Duodenal mucosa (tissue), 2 donors: ENCODE results near the gene ABHD18.
"Not testable (repeated sequence)": the region's sequence is repeated elsewhere in the genome, so short reads cannot be mapped to it uniquely, and the experiment has no call there.

Source experiments
- H3K27ac ChIP-seq: one replicate; pipeline ENCODE4 v1.7.0; 2013; ENCODE audit warnings: low read depth, low read length
- H3K27me3 ChIP-seq, 2 donors: one replicate each; pipeline ENCODE4 v1.7.0; 2013; ENCODE audit warnings: low read length in 2 of 2, control low read depth in 1 of 2; ENCODE audit not compliant: insufficient read depth in 2 of 2, control insufficient read depth in 1 of 2
- H3K36me3 ChIP-seq, 2 donors: one replicate each; pipeline ENCODE4 v1.7.0; 2013; ENCODE audit warnings: low read length in 2 of 2, control low read depth in 1 of 2; ENCODE audit not compliant: insufficient read depth in 2 of 2, control insufficient read depth in 1 of 2
- H3K4me1 ChIP-seq, 2 donors: one replicate each; pipeline ENCODE4 v1.7.0; 2013; ENCODE audit warnings: low read length in 2 of 2, control low read depth in 1 of 2; ENCODE audit not compliant: insufficient read depth in 2 of 2, control insufficient read depth in 1 of 2
- H3K4me3 ChIP-seq, 2 donors: one replicate each; pipeline ENCODE4 v1.7.0; 2013; ENCODE audit warnings: low read length in 2 of 2, low read depth in 1 of 2
- H3K9ac ChIP-seq, 2 donors: one replicate each; pipeline ENCODE4 v1.7.0; 2013; ENCODE audit warnings: low read length in 2 of 2, low read depth in 1 of 2
- H3K9me3 ChIP-seq, 2 donors: one replicate each; pipeline ENCODE4 v1.7.0; 2013; ENCODE audit warnings: low read length in 2 of 2, control low read depth in 1 of 2; ENCODE audit not compliant: control insufficient read depth in 1 of 2

ABHD18 gene

GRCh38 chr4:127985989-127986388 lies 20.8 kb downstream of the ABHD18 start:
- H3K4me3 ChIP-seq, result no peak overlapping the region
- peaks cover 0 to 28% of the 10 kb centered on the region in 2 donors for H3K36me3 ChIP-seq
- no peak overlapping the region for H3K27ac ChIP-seq
- H3K9me3 ChIP-seq, result no peaks in the 10 kb centered on the region
- H3K27me3 ChIP-seq, result no peaks in the 10 kb centered on the region
- H3K9ac ChIP-seq, result no peak overlapping the region
- H3K4me1 ChIP-seq, result no peaks in the 10 kb centered on the region

GRCh38 chr4:127988638-127989037 lies 23.4 kb downstream of the ABHD18 start:
- H3K36me3 ChIP-seq, result peaks cover 4 to 28% of the 10 kb centered on the region in 2 donors
- no peak overlapping the region for H3K9ac ChIP-seq
- no peak overlapping the region for H3K4me3 ChIP-seq
- no peak overlapping the region for H3K27ac ChIP-seq
- no peaks in the 10 kb centered on the region for H3K9me3 ChIP-seq
- peaks cover 0 to 3% of the 10 kb centered on the region in 2 donors for H3K4me1 ChIP-seq
- H3K27me3 ChIP-seq, result no peaks in the 10 kb centered on the region

DNA sequence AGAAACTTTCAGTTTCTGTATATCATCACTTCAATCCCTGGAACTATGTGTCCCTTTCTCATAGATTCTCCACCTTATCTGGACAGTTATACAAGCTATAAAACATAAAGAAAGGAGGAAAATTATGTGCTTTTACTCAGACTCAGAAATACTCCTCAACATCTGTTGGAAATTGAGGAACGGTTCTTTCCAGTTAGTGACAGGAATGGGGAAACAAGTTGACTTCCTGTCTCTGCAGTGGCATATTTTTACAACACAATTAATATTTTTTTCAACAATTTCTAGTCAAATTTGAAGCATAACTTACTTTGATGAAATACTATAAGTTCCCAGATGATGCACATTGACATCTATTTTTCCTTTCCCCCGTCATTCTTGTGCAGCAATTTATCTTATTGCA lies 27.9 kb downstream of the ABHD18 start:
- no peak overlapping the region for H3K4me3 ChIP-seq
- H3K9me3 ChIP-seq, result peaks cover 0 to 8% of the 10 kb centered on the region in 2 donors
- H3K4me1 ChIP-seq, result peaks cover 0 to 3% of the 10 kb centered on the region in 2 donors
- H3K27ac ChIP-seq, result no peak overlapping the region
- peaks cover 4 to 19% of the 10 kb centered on the region in 2 donors for H3K36me3 ChIP-seq
- H3K27me3 ChIP-seq, result no peaks in the 10 kb centered on the region
- H3K9ac ChIP-seq, result no peak overlapping the region

- Histone ChIP-seq H3K27ac (no peak overlapping the region), H3K36me3 (peaks cover 11% of the 10 kb centered on the region in 2 donors), H3K27me3 (no peaks in the 10 kb centered on the region), H3K4me1 (peaks cover 0 to 3% of the 10 kb centered on the region in 2 donors), H3K9me3 (peaks cover 8 to 10% of the 10 kb centered on the region in 2 donors), H3K9ac (no peak overlapping the region), H3K4me3 (no peak overlapping the region)
Observed at GRCh38 chr4:127995776-127996175, 30.6 kb downstream of the ABHD18 start.

DNA sequence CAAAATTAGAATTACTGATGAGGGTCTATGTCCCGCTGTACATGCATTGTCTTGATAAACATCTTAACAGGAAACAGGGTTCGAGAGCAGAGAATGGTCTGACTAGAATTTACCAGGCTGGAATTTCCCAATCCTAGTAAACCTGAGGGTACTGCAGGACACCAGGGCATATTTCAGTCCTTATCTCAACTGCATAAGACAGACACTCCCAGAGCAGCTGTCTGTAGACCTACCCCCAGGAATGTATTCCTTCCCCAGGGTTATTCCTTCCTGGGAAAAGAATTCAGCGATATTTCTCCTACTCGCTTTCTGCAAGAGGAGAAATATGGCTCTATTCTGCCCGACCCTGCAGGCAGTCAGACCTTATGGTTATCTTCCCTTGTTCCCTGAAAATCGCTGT lies 31.3 kb downstream of the ABHD18 start:
- peaks cover 11% of the 10 kb centered on the region in 2 donors for H3K36me3 ChIP-seq

DNA sequence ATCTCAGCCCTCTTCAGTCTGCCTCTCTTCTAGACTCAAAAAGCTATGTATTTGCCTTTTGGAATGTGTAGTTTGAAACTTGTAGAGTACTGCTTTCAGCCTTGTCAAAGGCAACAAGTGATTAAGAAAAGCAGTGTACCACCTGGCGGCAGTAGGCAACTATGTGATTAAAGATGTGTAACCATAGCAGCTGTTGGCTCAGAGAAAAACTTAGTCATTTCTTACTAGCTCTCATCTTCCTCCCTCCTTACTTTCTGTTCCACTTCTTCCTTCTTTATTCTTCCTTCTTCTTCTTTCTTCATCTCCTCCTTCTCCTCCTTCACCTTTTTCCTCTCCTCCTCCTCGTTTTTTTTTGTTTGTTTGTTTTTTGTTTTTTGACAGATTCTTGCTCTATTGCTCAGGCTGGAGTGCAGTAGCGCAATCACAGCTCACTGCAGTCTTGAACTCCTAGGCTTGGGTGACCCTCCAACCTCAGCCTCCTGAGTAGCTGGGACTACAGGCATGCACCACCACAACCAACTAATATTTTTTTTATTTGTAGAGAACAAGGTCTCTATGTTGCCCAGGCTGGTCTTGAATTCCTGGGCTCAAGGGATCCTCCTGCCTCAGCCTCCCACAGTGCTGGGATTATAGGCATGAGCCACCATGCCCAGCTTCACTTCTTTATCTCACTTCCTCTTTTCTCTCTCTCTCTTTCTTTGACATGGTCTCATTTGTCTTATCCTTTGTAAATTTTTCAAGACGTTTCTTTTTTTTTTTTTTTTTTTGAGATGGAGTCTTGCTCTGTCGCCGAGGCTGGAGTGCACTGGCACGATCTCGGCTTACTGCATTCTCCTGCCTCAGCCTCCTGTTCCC lies 32.6 kb downstream of the ABHD18 start:
- H3K27ac ChIP-seq, result no peak overlapping the region
- peaks cover 8 to 10% of the 10 kb centered on the region in 2 donors for H3K9me3 ChIP-seq
- no peak overlapping the region for H3K4me3 ChIP-seq
- no peak overlapping the region for H3K9ac ChIP-seq
- peaks cover 0 to under 1% of the 10 kb centered on the region in 2 donors for H3K4me1 ChIP-seq
- H3K27me3 ChIP-seq, result no peaks in the 10 kb centered on the region
- peaks cover 11% of the 10 kb centered on the region in 2 donors for H3K36me3 ChIP-seq

More for the DNA sequence above, 31.3 kb downstream of the ABHD18 start:
- H3K9me3 ChIP-seq, H3K27ac ChIP-seq, H3K4me3 ChIP-seq, H3K4me1 ChIP-seq, H3K9ac ChIP-seq, H3K27me3 ChIP-seq: not testable (repeated sequence)

- H3K4me1 ChIP-seq, result no peaks in the 10 kb centered on the region
- no peak overlapping the region for H3K4me3 ChIP-seq
- H3K27ac ChIP-seq, result no peak overlapping the region
- no peaks in the 10 kb centered on the region for H3K27me3 ChIP-seq
- H3K9me3 ChIP-seq, result no peaks in the 10 kb centered on the region
- no peak overlapping the region for H3K9ac ChIP-seq
- H3K36me3 ChIP-seq, result peaks cover 5 to 9% of the 10 kb centered on the region in 2 donors
Observed at GRCh38 chr4:128006592-128006991, 41.4 kb downstream of the ABHD18 start.

DNA sequence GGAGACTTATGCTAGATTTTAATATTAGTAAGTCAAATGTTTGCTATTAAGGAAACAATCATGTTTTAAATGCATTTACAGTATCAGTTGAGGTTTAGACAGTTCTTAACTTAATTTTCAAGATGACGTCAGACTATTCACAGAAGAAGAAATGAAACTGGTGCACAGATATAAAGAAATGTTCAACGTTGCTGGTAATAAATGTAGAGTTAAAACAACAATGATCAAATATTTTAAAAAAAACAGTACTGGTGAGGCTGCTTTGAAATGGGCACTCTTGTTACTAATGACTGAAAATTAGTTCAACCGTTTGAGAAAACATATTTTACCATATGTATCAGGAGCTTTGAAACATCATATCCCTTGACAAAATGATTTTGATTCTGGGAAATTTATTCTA lies 44.2 kb downstream of the ABHD18 start:
- H3K27ac ChIP-seq, result no peak overlapping the region
- H3K9ac ChIP-seq, result no peak overlapping the region
- H3K4me1 ChIP-seq, result no peaks in the 10 kb centered on the region
- peaks cover 10 to 12% of the 10 kb centered on the region in 2 donors for H3K36me3 ChIP-seq
- H3K4me3 ChIP-seq, result no peak overlapping the region
- H3K27me3 ChIP-seq, result no peaks in the 10 kb centered on the region
- no peaks in the 10 kb centered on the region for H3K9me3 ChIP-seq

DNA sequence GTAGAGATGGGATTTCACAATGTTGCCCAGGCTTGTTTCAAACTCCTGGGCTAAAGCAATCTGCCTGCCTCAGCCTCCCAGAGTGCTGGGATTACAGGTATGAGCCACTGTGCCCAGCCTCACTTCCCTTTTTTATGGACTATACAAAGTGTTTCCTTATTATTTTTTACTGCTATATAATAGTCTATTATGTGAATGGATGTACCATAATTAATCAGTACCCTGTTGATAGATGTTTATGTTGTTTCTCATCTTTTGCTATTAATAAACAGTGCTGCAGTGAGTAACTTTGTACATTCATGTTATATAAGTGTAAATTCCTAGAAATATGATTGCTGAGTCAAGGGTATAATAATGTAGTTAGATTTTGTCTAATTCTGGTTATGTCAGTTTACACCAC lies 60.1 kb downstream of the ABHD18 start:
- Histone ChIP-seq H3K36me3 (peaks cover 5 to 52% of the 10 kb centered on the region in 2 donors), H3K27me3 (no peaks in the 10 kb centered on the region), H3K9ac (no peak overlapping the region), H3K4me3 (no peak overlapping the region), H3K4me1 (no peaks in the 10 kb centered on the region), H3K9me3 (no peaks in the 10 kb centered on the region), H3K27ac (no peak overlapping the region)

DNA sequence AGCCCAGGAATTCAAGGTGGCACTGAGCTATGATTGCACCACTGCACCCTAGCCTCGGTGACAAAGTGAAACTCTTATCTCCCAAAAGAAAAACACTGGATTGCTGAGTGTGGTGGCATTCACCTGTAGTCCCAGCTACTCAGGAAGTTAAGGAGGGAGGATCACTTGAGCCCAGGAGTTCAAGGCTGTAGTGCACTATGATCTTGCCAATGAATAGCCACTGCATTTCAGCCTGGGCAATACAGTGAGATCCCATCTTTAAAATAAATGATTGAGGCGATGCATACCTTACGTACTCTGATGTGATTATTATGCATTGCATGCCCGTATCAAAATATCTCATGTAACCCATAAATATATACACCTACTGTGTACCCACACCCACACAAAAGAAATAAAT lies 64.7 kb downstream of the ABHD18 start:
- no peaks in the 10 kb centered on the region for H3K27me3 ChIP-seq
- no peak overlapping the region for H3K9ac ChIP-seq
- no peaks in the 10 kb centered on the region for H3K4me1 ChIP-seq
- H3K27ac ChIP-seq, result no peak overlapping the region
- no peak overlapping the region for H3K4me3 ChIP-seq
- no peaks in the 10 kb centered on the region for H3K9me3 ChIP-seq
- H3K36me3 ChIP-seq, result peaks cover 5 to 30% of the 10 kb centered on the region in 2 donors
